IMR-90 (cell line): ENCODE data around the gene ING2. TPM values are rescaled to one million over a fixed set of nuclear protein-coding genes. Genes with fewer than 3 reads are reported as not detected.

Experiments
- ATAC-seq: fragments of 200-7000 bp; cut with Tn5 transposase; 2 replicates; pipeline ENCODE4 v1.9.1; 2020; ENCODE audit warnings: low read depth, mild to moderate bottlenecking, moderate library complexity
- BruUV-seq: library from RNA; stranded (reverse); fragments of 400-500 nt; replicated peaks from 2 replicates; lab custom pipeline; 2021; lab: Mats Ljungman, UMichigan
- CTCF ChIA-PET: fragments of 300-600 bp; formaldehyde crosslinking; extraction: SDS; loops from one replicate; lab custom pipeline; 2021; ENCODE audit warnings: antibody characterized with exemption; lab: Yijun Ruan, JAX
- POLR2A ChIA-PET: fragments of 300-600 bp; sonication (Branson Sonifier 250); formaldehyde crosslinking; loops from one replicate; lab custom pipeline; 2022; ENCODE audit warnings: antibody characterized with exemption; ENCODE audit not compliant: unreplicated experiment; lab: Charles Lee
- DNase-seq: peaks from one replicate; pipeline ENCODE4 v3.0.0; 2013
- H2AFZ ChIP-seq: replicated peaks from 2 replicates; pipeline ENCODE3; 2013; ENCODE audit warnings: low read length, mild to moderate bottlenecking; ENCODE audit not compliant: poor library complexity
- H2AK5ac ChIP-seq: 2 replicates; pipeline ENCODE4 v1.6.1; 2013; ENCODE audit warnings: low read depth, low read length, inconsistent platforms
- H2AK9ac ChIP-seq: replicated peaks from 2 replicates; pipeline ENCODE3; 2013; ENCODE audit warnings: mild to moderate bottlenecking, low read depth, low read length, moderate library complexity; ENCODE audit not compliant: poor library complexity
- H2BK120ac ChIP-seq: 2 replicates; pipeline ENCODE4 v1.6.1; 2013; ENCODE audit warnings: low read depth, low read length, inconsistent platforms
- H2BK15ac ChIP-seq: 3 replicates; pipeline ENCODE4 v1.6.1; 2013; ENCODE audit warnings: low read depth, low read length, inconsistent platforms
- H2BK20ac ChIP-seq: 2 replicates; pipeline ENCODE4 v1.6.1; 2013; ENCODE audit warnings: low read depth, mild to moderate bottlenecking, inconsistent platforms, low read length, moderate library complexity
- H2BK5ac ChIP-seq: 2 replicates; pipeline ENCODE4 v1.6.1; 2013; ENCODE audit warnings: mild to moderate bottlenecking, low read depth, low read length, inconsistent platforms; ENCODE audit not compliant: poor library complexity, severe bottlenecking
- H3K14ac ChIP-seq: replicated peaks from 2 replicates; pipeline ENCODE4 v1.6.1; 2013; ENCODE audit warnings: low read depth, low read length, inconsistent platforms
- H3K18ac ChIP-seq: 2 replicates; pipeline ENCODE4 v1.6.1; 2013; ENCODE audit warnings: low read depth, low read length, control low read depth
- H3K23ac ChIP-seq: 2 replicates; pipeline ENCODE4 v1.6.1; 2013; ENCODE audit warnings: low read depth, low read length, inconsistent platforms
- H3K27ac ChIP-seq: 2 replicates; pipeline ENCODE4 v1.5.1; 2013; ENCODE audit warnings: mild to moderate bottlenecking, control low read depth, low read length; ENCODE audit not compliant: insufficient read depth
- H3K27me3 ChIP-seq: 2 replicates; pipeline ENCODE4 v1.6.1; 2013; ENCODE audit warnings: low read length; ENCODE audit not compliant: control insufficient read depth, insufficient read depth
- H3K36me3 ChIP-seq: 2 replicates; pipeline ENCODE4 v1.6.1; 2013; ENCODE audit warnings: low read length, mixed read lengths; ENCODE audit not compliant: control insufficient read depth, insufficient read depth
- H3K4ac ChIP-seq: 2 replicates; pipeline ENCODE4 v1.6.1; 2013; ENCODE audit warnings: low read depth, low read length, inconsistent platforms
- H3K4me1 ChIP-seq: 2 replicates; pipeline ENCODE4 v1.6.1; 2013; ENCODE audit warnings: low read length, mixed read lengths; ENCODE audit not compliant: control insufficient read depth, insufficient read depth
- H3K4me2 ChIP-seq: 2 replicates; pipeline ENCODE4 v1.6.1; 2013; ENCODE audit warnings: low read depth, mild to moderate bottlenecking, control low read depth, low read length, moderate library complexity
- H3K4me3 ChIP-seq: 2 replicates; pipeline ENCODE4 v1.5.1; 2013; ENCODE audit warnings: low read depth, mild to moderate bottlenecking, control low read depth, low read length, moderate library complexity; ENCODE audit not compliant: insufficient read depth
- H3K56ac ChIP-seq: 2 replicates; pipeline ENCODE4 v1.6.1; 2013; ENCODE audit warnings: low read length, inconsistent platforms; ENCODE audit not compliant: insufficient read depth; ENCODE audit errors: extremely low read depth
- H3K79me1 ChIP-seq, 2 experiments: 2 replicates each; pipeline ENCODE4 v1.6.1; 2013; ENCODE audit warnings: low read length in 2 of 2, inconsistent platforms in 1 of 2, low read depth in 1 of 2
- H3K9ac ChIP-seq: 2 replicates; pipeline ENCODE4 v1.6.1; 2013; ENCODE audit warnings: low read depth, low read length, control low read depth
- H3K9me1 ChIP-seq: 2 replicates; pipeline ENCODE4 v1.6.1; 2013; ENCODE audit warnings: low read length, inconsistent platforms; ENCODE audit not compliant: insufficient read depth
- H3K9me3 ChIP-seq: 2 replicates; pipeline ENCODE4 v1.6.1; 2013; ENCODE audit warnings: low read length; ENCODE audit not compliant: control insufficient read depth, insufficient read depth
- H4K20me1 ChIP-seq: 2 replicates; pipeline ENCODE4 v1.6.1; 2013; ENCODE audit warnings: low read length, inconsistent platforms; ENCODE audit not compliant: insufficient read depth
- H4K5ac ChIP-seq: 2 replicates; pipeline ENCODE4 v1.6.1; 2013; ENCODE audit warnings: mild to moderate bottlenecking, low read depth, low read length, control low read depth
- H4K8ac ChIP-seq, 2 experiments: 2 replicates each; pipeline ENCODE4 v1.6.1; 2013; ENCODE audit warnings: low read depth in 2 of 2, low read length in 2 of 2, control low read depth in 1 of 2, inconsistent platforms in 1 of 2
- H4K91ac ChIP-seq: 2 replicates; pipeline ENCODE4 v1.6.1; 2013; ENCODE audit warnings: low read depth, low read length, inconsistent platforms; ENCODE audit not compliant: insufficient read depth
- BHLHE40 ChIP-seq: fragments of 150-350 bp; IDR thresholded peaks from 2 replicates; pipeline ENCODE4 v1.6.1; 2016; ENCODE audit warnings: mild to moderate bottlenecking, low read depth, low read length
- CEBPB ChIP-seq: IDR thresholded peaks from 2 replicates; pipeline ENCODE4 v1.6.1; 2012; ENCODE audit warnings: low read depth, low read length, improper control_type of control experiment
- MAFK ChIP-seq: IDR thresholded peaks from 2 replicates; pipeline ENCODE4 v1.6.1; 2012; ENCODE audit warnings: low read depth, low read length, improper control_type of control experiment
- MAZ ChIP-seq: IDR thresholded peaks from 2 replicates; pipeline ENCODE4 v1.6.1; 2012; ENCODE audit warnings: low read depth, mild to moderate bottlenecking, low read length, improper control_type of control experiment, moderate library complexity, borderline replicate concordance
- MXI1 ChIP-seq: IDR thresholded peaks from 2 replicates; pipeline ENCODE4 v1.6.1; 2012; ENCODE audit warnings: low read depth, mild to moderate bottlenecking, low read length, moderate library complexity, borderline replicate concordance
- POLR2A ChIP-seq: IDR thresholded peaks from 2 replicates; pipeline ENCODE4 v1.6.1; 2012; ENCODE audit warnings: mild to moderate bottlenecking, low read depth, low read length
- RAD21 ChIP-seq: IDR thresholded peaks from 2 replicates; pipeline ENCODE4 v1.6.1; 2012; ENCODE audit warnings: low read length, improper control_type of control experiment
- RCOR1 ChIP-seq: IDR thresholded peaks from 2 replicates; pipeline ENCODE4 v1.6.1; 2012; ENCODE audit warnings: mild to moderate bottlenecking, low read length, improper control_type of control experiment; ENCODE audit not compliant: insufficient replicate concordance
- RFX5 ChIP-seq: IDR thresholded peaks from 2 replicates; pipeline ENCODE4 v1.8.0; 2012; ENCODE audit warnings: low read depth, mild to moderate bottlenecking, low read length, moderate library complexity
- SMC3 ChIP-seq: fragments of 150-350 bp; IDR thresholded peaks from 2 replicates; pipeline ENCODE4 v1.6.1; 2016; ENCODE audit warnings: low read depth, mild to moderate bottlenecking, antibody characterized with exemption, low read length, moderate library complexity
- WGBS, 2 experiments: methylation state at CpG; one replicate each; pipeline versions ENCODE4 v1.1.5 to v1.1.7; 2013; ENCODE audit warnings: missing lambda C conversion rate in 2 of 2; ENCODE audit not compliant: insufficient read length in 1 of 2; ENCODE audit errors: extremely low coverage in 2 of 2; 5-methylcytosine and 5-hydroxymethylcytosine counted together
- dilution Hi-C: fragments of 300-500 bp; cut with HindIII; formaldehyde crosslinking; loops from one replicate; pipeline ENCODE4 v1.14.3; 2018; ENCODE audit warnings: low sequenced_read_pairs; ENCODE audit not compliant: unreplicated experiment
- in situ Hi-C: fragments of 300-500 bp; cut with MboI; formaldehyde crosslinking; loops from 3 replicates; pipeline ENCODE4 v1.14.3; 2019; ENCODE audit warnings: low sequenced_read_pairs, inconsistent platforms, mixed read lengths
- intact Hi-C: fragments of 100-400 bp; cut with micrococcal nuclease; formaldehyde crosslinking; loops from 2 replicates; pipeline ENCODE4 v1.10.0; 2022
- polyA plus RNA-seq, 3 experiments: library from polyadenylated mRNA; depleted of rRNA; stranded (reverse); fragments of >200 nt; gene quantifications; 2 replicates each; pipeline ENCODE4 v1.2.3, GENCODE V29; 2012; ENCODE audit warnings: low replicate concordance in 1 of 3
- total RNA-seq: library from RNA; depleted of rRNA; stranded (reverse); fragments of >200 nt; gene quantifications from 2 replicates; pipeline ENCODE4 v1.2.3, GENCODE V29; 2012
- TF ChIP-seq, protein P1 (sequence below): conservative IDR thresholded peaks from 2 replicates; pipeline ENCODE4 v1.5.1; 2012; ENCODE audit warnings: mild to moderate bottlenecking, low read depth, low read length, improper control_type of control experiment
- TF ChIP-seq, protein P2 (sequence below): fragments of 150-350 bp; IDR thresholded peaks from 2 replicates; pipeline ENCODE4 v1.6.1; 2017; ENCODE audit warnings: mild to moderate bottlenecking, antibody characterized with exemption, low read length, low read depth
- TF ChIP-seq, protein P3 (sequence below): fragments of 150-350 bp; IDR thresholded peaks from 2 replicates; pipeline ENCODE4 v1.6.1; 2016; ENCODE audit warnings: low read depth, mild to moderate bottlenecking, low read length, moderate library complexity, borderline replicate concordance

ING2 gene
- total and polyA plus RNA-seq, 2 of the 4 experiments (the other 2 are of a cell fraction): 2.5 to 9.5 TPM

DNA sequence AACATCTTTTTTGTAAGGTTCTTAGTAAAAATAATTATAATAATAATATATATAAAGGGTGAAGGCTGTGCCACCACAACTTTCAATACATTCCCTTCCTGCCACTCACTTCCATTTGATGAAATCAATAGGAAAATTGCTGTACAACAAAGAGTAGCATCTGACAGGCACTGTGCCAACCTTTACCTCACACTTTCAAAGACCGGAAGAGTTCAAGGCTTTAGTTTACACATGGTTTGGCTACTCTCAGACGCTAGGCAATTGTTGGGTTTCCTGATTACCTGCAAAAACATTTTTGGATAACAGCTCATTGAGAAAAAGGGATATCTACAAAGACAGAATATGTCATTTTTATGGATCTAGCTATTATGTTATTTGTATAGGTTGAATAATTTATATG lies 5.5 kb upstream of the ING2 start:
- Histone ChIP-seq H3K79me1 (peaks cover 0 to 15% of the 10 kb centered on the region in 2 experiments; a peak in 2 of 4 replicates), H3K36me3 (no peaks in the 10 kb centered on the region), H3K4me2 (no peak overlapping the region), H3K9ac (no peak overlapping the region), H3K4me3 (no peak overlapping the region), H4K20me1 (0 out of 2 replicates have a peak, but pooled peaks cover 2% of the 10 kb centered on the region), H2BK20ac (no peak overlapping the region), H2AK9ac (no peak overlapping the region), H2AK5ac (no peak overlapping the region), H2BK5ac (no peak overlapping the region), H3K56ac (no peak overlapping the region), H4K91ac (no peak overlapping the region), H2AFZ (no peak overlapping the region), H3K23ac (no peak overlapping the region), H3K27me3 (no peaks in the 10 kb centered on the region), H2BK120ac (no peak overlapping the region), H3K4me1 (no peaks in the 10 kb centered on the region), H4K8ac (no peak overlapping the region), H3K18ac (no peak overlapping the region), H4K5ac (no peak overlapping the region), H3K14ac (no peak overlapping the region), H3K27ac (no peak overlapping the region), H2BK15ac (no peak overlapping the region), H3K4ac (no peak overlapping the region), H3K9me1 (0 out of 2 replicates have a peak, but pooled peaks cover 3% of the 10 kb centered on the region), H3K9me3 (no peaks in the 10 kb centered on the region)
- TF ChIP-seq, protein P1, sequence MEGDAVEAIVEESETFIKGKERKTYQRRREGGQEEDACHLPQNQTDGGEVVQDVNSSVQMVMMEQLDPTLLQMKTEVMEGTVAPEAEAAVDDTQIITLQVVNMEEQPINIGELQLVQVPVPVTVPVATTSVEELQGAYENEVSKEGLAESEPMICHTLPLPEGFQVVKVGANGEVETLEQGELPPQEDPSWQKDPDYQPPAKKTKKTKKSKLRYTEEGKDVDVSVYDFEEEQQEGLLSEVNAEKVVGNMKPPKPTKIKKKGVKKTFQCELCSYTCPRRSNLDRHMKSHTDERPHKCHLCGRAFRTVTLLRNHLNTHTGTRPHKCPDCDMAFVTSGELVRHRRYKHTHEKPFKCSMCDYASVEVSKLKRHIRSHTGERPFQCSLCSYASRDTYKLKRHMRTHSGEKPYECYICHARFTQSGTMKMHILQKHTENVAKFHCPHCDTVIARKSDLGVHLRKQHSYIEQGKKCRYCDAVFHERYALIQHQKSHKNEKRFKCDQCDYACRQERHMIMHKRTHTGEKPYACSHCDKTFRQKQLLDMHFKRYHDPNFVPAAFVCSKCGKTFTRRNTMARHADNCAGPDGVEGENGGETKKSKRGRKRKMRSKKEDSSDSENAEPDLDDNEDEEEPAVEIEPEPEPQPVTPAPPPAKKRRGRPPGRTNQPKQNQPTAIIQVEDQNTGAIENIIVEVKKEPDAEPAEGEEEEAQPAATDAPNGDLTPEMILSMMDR: no peak
- no peak for TF ChIP-seq BHLHE40
- no peak for TF ChIP-seq MXI1
- no peak for TF ChIP-seq RFX5
- no peak for TF ChIP-seq MAFK
- no peak for TF ChIP-seq MAZ
- TF ChIP-seq SMC3: no peak
- TF ChIP-seq POLR2A: no peak
- TF ChIP-seq, protein P2, sequence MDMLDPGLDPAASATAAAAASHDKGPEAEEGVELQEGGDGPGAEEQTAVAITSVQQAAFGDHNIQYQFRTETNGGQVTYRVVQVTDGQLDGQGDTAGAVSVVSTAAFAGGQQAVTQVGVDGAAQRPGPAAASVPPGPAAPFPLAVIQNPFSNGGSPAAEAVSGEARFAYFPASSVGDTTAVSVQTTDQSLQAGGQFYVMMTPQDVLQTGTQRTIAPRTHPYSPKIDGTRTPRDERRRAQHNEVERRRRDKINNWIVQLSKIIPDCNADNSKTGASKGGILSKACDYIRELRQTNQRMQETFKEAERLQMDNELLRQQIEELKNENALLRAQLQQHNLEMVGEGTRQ: no peak
- TF ChIP-seq, protein P3, sequence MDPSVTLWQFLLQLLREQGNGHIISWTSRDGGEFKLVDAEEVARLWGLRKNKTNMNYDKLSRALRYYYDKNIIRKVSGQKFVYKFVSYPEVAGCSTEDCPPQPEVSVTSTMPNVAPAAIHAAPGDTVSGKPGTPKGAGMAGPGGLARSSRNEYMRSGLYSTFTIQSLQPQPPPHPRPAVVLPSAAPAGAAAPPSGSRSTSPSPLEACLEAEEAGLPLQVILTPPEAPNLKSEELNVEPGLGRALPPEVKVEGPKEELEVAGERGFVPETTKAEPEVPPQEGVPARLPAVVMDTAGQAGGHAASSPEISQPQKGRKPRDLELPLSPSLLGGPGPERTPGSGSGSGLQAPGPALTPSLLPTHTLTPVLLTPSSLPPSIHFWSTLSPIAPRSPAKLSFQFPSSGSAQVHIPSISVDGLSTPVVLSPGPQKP: no peak
- no peak for TF ChIP-seq RAD21
- no peak for TF ChIP-seq RCOR1
- TF ChIP-seq CEBPB: no peak
- ATAC-seq (no peak), DNase-seq (no peak)
- dilution Hi-C loops: no loop called here
- intact Hi-C loops: no loop called here
- no TSS peak for BruUV-seq
- in situ Hi-C loops: no loop called here
- POLR2A ChIA-PET: no interaction called here
- WGBS, 2 experiments: no CpG with 5 or more reads among the region's 2 CpGs
- CTCF ChIA-PET: no interaction called here
